Mesendoderm (in vitro differentiated cells): ENCODE data around the gene AKR1B1.

Experiments
- DNase-seq: peaks from one replicate; pipeline ENCODE4 v3.0.0; 2013
- H2AK5ac ChIP-seq: 2 replicates; pipeline ENCODE4 v1.6.1; 2013; ENCODE audit warnings: low read length, inconsistent platforms
- H2BK120ac ChIP-seq: 2 replicates; pipeline ENCODE4 v1.6.1; 2013; ENCODE audit warnings: low read depth, mild to moderate bottlenecking, low read length, moderate library complexity, mixed read lengths
- H2BK15ac ChIP-seq: replicated peaks from 2 replicates; pipeline ENCODE4 v1.6.1; 2013; ENCODE audit warnings: low read depth, mild to moderate bottlenecking, moderate library complexity
- H2BK5ac ChIP-seq: 2 replicates; pipeline ENCODE4 v1.6.1; 2013; ENCODE audit warnings: low read length, inconsistent platforms
- H3K18ac ChIP-seq: 2 replicates; pipeline ENCODE4 v1.6.1; 2013; ENCODE audit warnings: mild to moderate bottlenecking, low read length, mixed read lengths
- H3K23ac ChIP-seq: one replicate; pipeline ENCODE4 v1.6.1; 2013; ENCODE audit warnings: low read length
- H3K27ac ChIP-seq: 2 replicates; pipeline ENCODE4 v1.5.1; 2013; ENCODE audit warnings: low read depth, mild to moderate bottlenecking, inconsistent platforms, low read length, moderate library complexity
- H3K27me3 ChIP-seq: 2 replicates; pipeline ENCODE4 v1.6.1; 2013; ENCODE audit warnings: low read length, control low read depth, mild to moderate bottlenecking, inconsistent platforms; ENCODE audit not compliant: insufficient read depth, poor library complexity
- H3K36me3 ChIP-seq: 2 replicates; pipeline ENCODE4 v1.6.1; 2013; ENCODE audit warnings: low read length, inconsistent platforms; ENCODE audit not compliant: control insufficient read depth, insufficient read depth
- H3K4ac ChIP-seq: one replicate; pipeline ENCODE4 v1.6.1; 2013; ENCODE audit warnings: low read depth, mild to moderate bottlenecking, low read length, moderate library complexity
- H3K4me1 ChIP-seq: 2 replicates; pipeline ENCODE4 v1.6.1; 2013; ENCODE audit warnings: low read depth, low read length, inconsistent platforms; ENCODE audit not compliant: control insufficient read depth
- H3K4me2 ChIP-seq: 2 replicates; pipeline ENCODE4 v1.6.1; 2013; ENCODE audit warnings: low read length
- H3K4me3 ChIP-seq: 2 replicates; pipeline ENCODE4 v1.5.1; 2013; ENCODE audit warnings: mild to moderate bottlenecking, low read length
- H3K56ac ChIP-seq: one replicate; pipeline ENCODE4 v1.6.1; 2013; ENCODE audit warnings: low read length
- H3K79me1 ChIP-seq: 2 replicates; pipeline ENCODE4 v1.6.1; 2013; ENCODE audit warnings: low read length, inconsistent platforms
- H3K79me2 ChIP-seq: 2 replicates; pipeline ENCODE4 v1.6.1; 2013; ENCODE audit warnings: mild to moderate bottlenecking, low read length; ENCODE audit not compliant: control insufficient read depth, insufficient read depth
- H3K9ac ChIP-seq: 2 replicates; pipeline ENCODE4 v1.6.1; 2013; ENCODE audit warnings: low read length, inconsistent platforms
- H4K5ac ChIP-seq: one replicate; pipeline ENCODE4 v1.6.1; 2013; ENCODE audit warnings: low read length
- H4K8ac ChIP-seq: one replicate; pipeline ENCODE4 v1.6.1; 2013; ENCODE audit warnings: low read depth, mild to moderate bottlenecking, control low read depth, low read length, moderate library complexity
- WGBS: extraction: QIAGEN DNeasy Blood & Tissue Kit; methylation state at CpG from one replicate; pipeline ENCODE4 v1.1.7; 2013; ENCODE audit warnings: low lambda C conversion rate, missing lambda C conversion rate; ENCODE audit not compliant: insufficient coverage; ENCODE audit errors: extremely low coverage; 5-methylcytosine and 5-hydroxymethylcytosine counted together

AKR1B1 gene

GRCh38 chr7:134422638-134423037 is 36.3 kb downstream of the AKR1B1 start:
- no peak overlapping the region for H3K4me2 ChIP-seq
- H3K36me3 ChIP-seq, result no peaks in the 10 kb centered on the region
- H2BK15ac ChIP-seq, result no peak overlapping the region
- H3K56ac ChIP-seq, result no peak overlapping the region
- DNase-seq, result no peak
- H3K23ac ChIP-seq, result no peak overlapping the region
- no peak overlapping the region for H2BK5ac ChIP-seq
- H3K9ac ChIP-seq, result no peak overlapping the region
- H3K27ac ChIP-seq, result no peak overlapping the region
- no peaks in the 10 kb centered on the region for H3K79me2 ChIP-seq
- no peaks in the 10 kb centered on the region for H3K4me1 ChIP-seq
- no peak overlapping the region for H4K5ac ChIP-seq
- no peaks in the 10 kb centered on the region for H3K79me1 ChIP-seq
- no peaks in the 10 kb centered on the region for H3K27me3 ChIP-seq
- no peak overlapping the region for H2BK120ac ChIP-seq
- no peak overlapping the region for H3K4ac ChIP-seq
- H3K4me3 ChIP-seq, result no peak overlapping the region
- no peak overlapping the region for H3K18ac ChIP-seq
- no CpG with 5 or more reads among the region's 4 CpGs for WGBS
- H4K8ac ChIP-seq, result no peak overlapping the region
- H2AK5ac ChIP-seq, result no peak overlapping the region

DNA sequence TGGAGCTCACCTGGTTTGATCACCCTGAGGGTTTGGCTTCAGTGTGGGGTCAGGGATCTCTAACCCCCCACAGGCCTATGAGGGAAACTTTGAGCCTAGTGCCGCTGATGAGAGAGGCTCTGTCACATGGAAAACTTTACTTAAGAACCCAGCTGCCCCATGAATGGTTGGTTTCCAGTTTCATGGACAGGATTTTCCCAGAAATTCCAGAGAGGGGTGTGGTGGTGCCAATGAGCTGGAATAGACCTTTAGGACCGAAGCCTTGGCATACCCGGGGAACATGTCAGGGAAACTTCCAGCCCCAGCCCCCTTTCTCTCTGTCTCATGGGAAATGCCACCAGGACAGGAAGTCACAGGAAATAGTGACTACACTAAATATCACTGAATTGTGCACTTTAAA is 36.9 kb downstream of the AKR1B1 start:
- H2AK5ac ChIP-seq, result no peak overlapping the region
- no peak overlapping the region for H3K27ac ChIP-seq
- H4K8ac ChIP-seq, result no peak overlapping the region
- no peak overlapping the region for H3K4me2 ChIP-seq
- H2BK5ac ChIP-seq, result no peak overlapping the region
- no peak overlapping the region for H3K18ac ChIP-seq
- H3K79me2 ChIP-seq, result no peaks in the 10 kb centered on the region
- peak; percentile 14 for DNase-seq
- H3K9ac ChIP-seq, result no peak overlapping the region
- H3K4ac ChIP-seq, result no peak overlapping the region
- H3K36me3 ChIP-seq, result no peaks in the 10 kb centered on the region
- no peak overlapping the region for H3K4me3 ChIP-seq
- no peaks in the 10 kb centered on the region for H3K4me1 ChIP-seq
- no CpG with 5 or more reads among the region's 3 CpGs for WGBS
- no peaks in the 10 kb centered on the region for H3K27me3 ChIP-seq
- no peaks in the 10 kb centered on the region for H3K79me1 ChIP-seq
- no peak overlapping the region for H2BK15ac ChIP-seq
- H3K56ac ChIP-seq, result no peak overlapping the region
- no peak overlapping the region for H2BK120ac ChIP-seq
- no peak overlapping the region for H4K5ac ChIP-seq
- H3K23ac ChIP-seq, result no peak overlapping the region

DNA sequence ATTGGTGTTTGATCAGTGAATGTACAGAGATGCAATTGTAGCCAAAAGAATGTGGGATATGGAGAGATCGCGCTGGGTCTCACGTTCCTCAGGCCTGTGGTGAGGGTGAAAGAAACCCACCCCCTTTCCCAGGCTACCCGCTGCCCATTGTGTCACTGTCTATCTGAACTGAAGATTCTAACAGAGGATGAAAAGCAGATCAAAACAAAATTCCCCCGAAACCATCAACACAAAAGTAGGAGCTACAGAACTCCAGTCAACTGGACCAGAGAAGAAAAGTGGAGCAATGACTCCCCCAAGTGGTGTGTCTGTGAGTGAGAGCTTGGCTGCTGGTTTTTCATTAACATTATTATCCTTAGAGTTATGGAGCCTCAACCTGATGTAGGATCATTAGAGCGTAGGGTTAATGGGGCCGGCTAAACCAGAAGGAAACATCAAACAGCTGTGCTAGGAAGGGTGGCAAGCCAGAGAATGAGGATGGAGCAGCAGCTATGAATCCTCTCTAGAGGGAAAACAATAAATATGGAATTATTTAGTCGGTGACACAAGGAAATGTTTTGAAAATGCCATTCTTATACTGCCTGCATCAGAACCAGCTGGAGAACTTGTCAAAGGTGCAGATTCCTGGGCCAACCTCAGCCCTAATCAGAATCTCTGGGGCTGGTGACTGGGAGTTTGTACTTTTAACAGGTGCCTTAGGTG is 38.3 kb downstream of the AKR1B1 start:
- no peak overlapping the region for H4K5ac ChIP-seq
- H2BK15ac ChIP-seq, result no peak overlapping the region
- H2BK5ac ChIP-seq, result no peak overlapping the region
- H3K4me2 ChIP-seq, result no peak overlapping the region
- H3K23ac ChIP-seq, result no peak overlapping the region
- H2BK120ac ChIP-seq, result no peak overlapping the region
- no peaks in the 10 kb centered on the region for H3K79me2 ChIP-seq
- no peaks in the 10 kb centered on the region for H3K36me3 ChIP-seq
- H2AK5ac ChIP-seq, result no peak overlapping the region
- no peaks in the 10 kb centered on the region for H3K4me1 ChIP-seq
- H3K79me1 ChIP-seq, result no peaks in the 10 kb centered on the region
- no peak overlapping the region for H4K8ac ChIP-seq
- H3K9ac ChIP-seq, result no peak overlapping the region
- no peak overlapping the region for H3K56ac ChIP-seq
- H3K27ac ChIP-seq, result no peak overlapping the region
- no peak overlapping the region for H3K4ac ChIP-seq
- H3K18ac ChIP-seq, result no peak overlapping the region
- peak; percentile 61 for DNase-seq
- no peak overlapping the region for H3K4me3 ChIP-seq
- WGBS, result no CpG with 5 or more reads among the region's 8 CpGs
- no peaks in the 10 kb centered on the region for H3K27me3 ChIP-seq

- Histone ChIP-seq H3K36me3 (no peaks in the 10 kb centered on the region), H3K79me2 (no peaks in the 10 kb centered on the region), H3K4ac (no peak overlapping the region), H4K8ac (no peak overlapping the region), H2BK120ac (no peak overlapping the region), H2BK5ac (no peak overlapping the region), H4K5ac (no peak overlapping the region), H3K4me3 (no peak overlapping the region), H3K27me3 (no peaks in the 10 kb centered on the region), H3K4me2 (no peak overlapping the region), H3K18ac (no peak overlapping the region), H3K9ac (no peak overlapping the region), H3K23ac (no peak overlapping the region), H2AK5ac (no peak overlapping the region), H3K56ac (no peak overlapping the region), H3K4me1 (no peaks in the 10 kb centered on the region), H3K27ac (no peak overlapping the region), H3K79me1 (no peaks in the 10 kb centered on the region), H2BK15ac (no peak overlapping the region)
- WGBS, result no CpG with 5 or more reads among the region's 3 CpGs
- DNase-seq, result no peak
Measured at GRCh38 chr7:134419875-134420274, 39.0 kb downstream of the AKR1B1 start.

DNA sequence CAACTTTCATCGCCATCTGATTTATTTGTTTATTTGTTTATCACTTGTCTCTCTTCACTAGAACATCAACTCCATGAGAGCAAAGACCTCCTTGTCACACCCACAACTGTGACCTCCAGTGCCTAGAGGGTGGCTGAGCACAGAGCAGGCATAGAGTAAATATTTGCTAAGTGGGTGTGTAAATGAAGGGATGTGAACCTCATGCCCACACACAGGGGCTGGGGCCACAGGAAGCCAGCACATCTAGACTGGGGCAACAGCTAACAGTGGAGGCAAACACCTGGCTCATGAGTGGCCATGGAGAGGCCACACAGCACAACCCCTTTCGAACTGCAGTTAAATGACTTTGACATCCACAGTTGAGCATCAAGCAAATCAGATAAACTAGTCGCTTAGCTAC is 39.8 kb downstream of the AKR1B1 start:
- H3K4me3 ChIP-seq, result no peak overlapping the region
- H3K79me2 ChIP-seq, result no peaks in the 10 kb centered on the region
- no peak overlapping the region for H2AK5ac ChIP-seq
- no peak overlapping the region for H2BK120ac ChIP-seq
- H3K4me2 ChIP-seq, result no peak overlapping the region
- DNase-seq, result no peak
- H3K56ac ChIP-seq, result no peak overlapping the region
- no peaks in the 10 kb centered on the region for H3K79me1 ChIP-seq
- no peak overlapping the region for H3K18ac ChIP-seq
- no peak overlapping the region for H4K8ac ChIP-seq
- H3K27ac ChIP-seq, result no peak overlapping the region
- H4K5ac ChIP-seq, result no peak overlapping the region
- no peaks in the 10 kb centered on the region for H3K27me3 ChIP-seq
- H2BK5ac ChIP-seq, result no peak overlapping the region
- no peaks in the 10 kb centered on the region for H3K36me3 ChIP-seq
- no CpG with 5 or more reads among the region's 3 CpGs for WGBS
- no peak overlapping the region for H3K23ac ChIP-seq
- no peak overlapping the region for H2BK15ac ChIP-seq
- no peak overlapping the region for H3K4ac ChIP-seq
- H3K4me1 ChIP-seq, result no peaks in the 10 kb centered on the region
- no peak overlapping the region for H3K9ac ChIP-seq

DNA sequence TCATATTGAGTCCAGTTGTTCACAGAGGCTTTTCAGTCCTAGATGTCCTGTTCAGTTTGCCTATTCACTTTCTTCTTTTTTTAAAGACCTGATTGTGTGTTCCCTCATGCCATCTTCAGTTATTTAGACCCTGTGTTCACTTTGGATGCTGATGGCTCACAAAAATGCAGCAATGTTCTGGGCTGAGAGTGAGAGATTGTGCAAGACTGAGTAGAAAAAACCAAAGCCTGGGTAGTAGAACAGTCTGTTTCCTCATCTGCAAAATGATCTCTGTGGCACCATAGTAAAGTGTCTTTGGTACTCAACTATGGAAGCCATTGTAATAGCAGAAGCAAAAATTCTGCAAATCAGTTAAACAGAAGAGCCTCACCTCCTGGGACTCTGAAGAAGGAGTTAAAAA is 43.2 kb downstream of the AKR1B1 start:
- H3K27me3 ChIP-seq, result no peaks in the 10 kb centered on the region
- no peak overlapping the region for H3K56ac ChIP-seq
- no peak overlapping the region for H3K9ac ChIP-seq
- no peak overlapping the region for H2BK120ac ChIP-seq
- H4K8ac ChIP-seq, result no peak overlapping the region
- no peak overlapping the region for H2AK5ac ChIP-seq
- H4K5ac ChIP-seq, result no peak overlapping the region
- H3K4me2 ChIP-seq, result no peak overlapping the region
- no peaks in the 10 kb centered on the region for H3K36me3 ChIP-seq
- H3K23ac ChIP-seq, result no peak overlapping the region
- H3K79me2 ChIP-seq, result no peaks in the 10 kb centered on the region
- H3K27ac ChIP-seq, result no peak overlapping the region
- H3K4me1 ChIP-seq, result no peaks in the 10 kb centered on the region
- H3K79me1 ChIP-seq, result no peaks in the 10 kb centered on the region
- H3K4me3 ChIP-seq, result no peak overlapping the region
- no peak overlapping the region for H2BK15ac ChIP-seq
- no peak overlapping the region for H3K18ac ChIP-seq
- H3K4ac ChIP-seq, result no peak overlapping the region
- DNase-seq, result no peak
- H2BK5ac ChIP-seq, result no peak overlapping the region
